ENCODE results near the gene VANGL1. TPM values are rescaled to one million over a fixed set of nuclear protein-coding genes. Genes with fewer than 3 reads are reported as not detected.

VANGL1 gene
- total RNA-seq, 1 experiment from 2014 or later = 32.4 TPM

DNA sequence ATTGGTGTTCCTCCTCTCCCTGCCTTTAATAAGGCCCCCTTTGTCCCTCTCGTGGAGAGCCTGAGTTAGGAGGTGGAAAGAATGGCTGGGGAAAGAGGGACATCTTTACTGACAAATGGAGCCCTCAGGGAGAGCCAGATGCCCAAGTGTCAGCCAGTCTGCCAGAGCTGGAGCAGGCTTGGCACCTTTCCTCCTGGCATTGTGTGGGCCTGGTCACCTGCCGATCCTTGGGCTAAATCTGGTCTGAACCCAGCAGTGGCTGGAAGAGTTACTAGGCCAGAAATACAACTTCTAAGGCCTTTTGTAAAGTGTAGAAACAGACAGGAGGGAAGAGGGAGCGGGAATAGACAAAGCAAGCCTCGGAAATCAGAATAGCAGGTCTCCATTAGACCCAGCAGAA lies 24.9 kb downstream of the VANGL1 start:
- DNase-seq (ENCODE audit: low read depth) = no peak

DNA sequence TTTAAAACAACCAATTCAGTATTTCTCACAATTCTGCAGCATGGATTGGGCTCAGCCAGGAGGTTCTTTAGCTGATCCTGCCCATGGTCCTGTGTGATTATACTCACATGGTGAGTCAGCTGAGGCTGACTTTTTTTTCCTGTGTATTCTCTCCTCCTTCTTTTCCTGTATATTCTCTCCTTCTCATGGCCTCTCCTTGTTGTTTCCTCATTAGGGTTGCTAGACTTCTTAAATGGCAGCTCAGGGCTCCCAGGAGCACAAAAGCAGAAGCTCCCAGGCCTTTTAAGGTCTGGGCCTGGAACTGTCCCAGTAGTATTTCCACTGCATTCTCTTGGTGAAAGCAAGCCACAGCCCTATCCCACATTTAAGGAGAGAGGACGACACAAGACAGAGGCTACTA lies 26.8 kb downstream of the VANGL1 start:
- DNase-seq (ENCODE audit: low read depth) = peak; percentile 82

DNA sequence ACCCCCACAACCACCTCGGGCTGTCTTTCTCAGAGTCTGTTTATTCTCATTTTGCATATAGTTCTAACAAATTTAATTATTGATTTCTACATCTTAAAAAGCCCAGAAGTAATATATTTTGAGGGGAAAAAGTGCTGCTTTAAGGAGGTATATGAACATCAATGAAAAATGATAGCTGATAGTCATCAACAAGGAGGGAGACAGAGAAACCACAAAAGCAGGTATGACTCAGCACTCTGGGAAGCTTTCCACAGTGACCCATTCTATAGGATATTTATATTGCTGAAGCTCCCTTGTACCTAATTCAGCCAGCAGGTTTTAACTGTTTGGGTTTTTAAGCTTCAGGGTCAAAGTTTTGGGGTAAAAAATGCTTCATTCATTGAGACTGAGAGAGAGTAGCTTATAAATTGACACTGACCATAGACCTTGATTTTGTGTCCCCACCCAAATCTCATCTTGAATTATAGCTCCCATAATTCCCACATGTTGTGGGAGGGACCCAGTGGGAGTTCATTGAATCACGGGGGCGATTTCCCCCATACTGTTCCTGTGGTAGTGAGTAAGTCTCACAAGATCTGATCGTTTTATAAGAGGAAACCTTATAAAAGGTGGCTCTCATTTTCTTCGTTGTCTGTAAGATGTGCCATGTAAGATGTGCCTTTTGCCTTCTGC lies 27.4 kb downstream of the VANGL1 start:
- peak; percentile 95 for DNase-seq (ENCODE audit: low read depth)

DNA sequence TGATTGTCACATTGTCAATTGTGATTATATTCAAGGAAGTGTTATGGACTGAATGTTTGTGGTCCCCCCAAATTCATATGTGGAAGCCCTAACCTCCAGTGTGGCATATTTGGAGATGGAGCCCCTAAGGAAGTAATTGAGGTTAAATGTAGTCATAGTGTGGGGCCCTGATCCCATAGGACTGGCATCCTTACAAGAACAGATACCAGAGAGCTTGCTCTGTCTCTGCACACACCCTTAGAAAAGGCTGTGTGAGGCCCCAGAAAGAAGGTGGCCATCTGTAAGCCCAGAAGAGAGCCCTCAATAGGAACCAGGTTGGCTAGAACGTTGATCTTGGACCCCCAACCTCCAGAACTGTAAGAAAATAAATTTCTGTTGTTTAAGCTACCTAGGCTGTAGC lies 28.1 kb downstream of the VANGL1 start:
- DNase-seq (ENCODE audit: low read depth) = no peak

DNA sequence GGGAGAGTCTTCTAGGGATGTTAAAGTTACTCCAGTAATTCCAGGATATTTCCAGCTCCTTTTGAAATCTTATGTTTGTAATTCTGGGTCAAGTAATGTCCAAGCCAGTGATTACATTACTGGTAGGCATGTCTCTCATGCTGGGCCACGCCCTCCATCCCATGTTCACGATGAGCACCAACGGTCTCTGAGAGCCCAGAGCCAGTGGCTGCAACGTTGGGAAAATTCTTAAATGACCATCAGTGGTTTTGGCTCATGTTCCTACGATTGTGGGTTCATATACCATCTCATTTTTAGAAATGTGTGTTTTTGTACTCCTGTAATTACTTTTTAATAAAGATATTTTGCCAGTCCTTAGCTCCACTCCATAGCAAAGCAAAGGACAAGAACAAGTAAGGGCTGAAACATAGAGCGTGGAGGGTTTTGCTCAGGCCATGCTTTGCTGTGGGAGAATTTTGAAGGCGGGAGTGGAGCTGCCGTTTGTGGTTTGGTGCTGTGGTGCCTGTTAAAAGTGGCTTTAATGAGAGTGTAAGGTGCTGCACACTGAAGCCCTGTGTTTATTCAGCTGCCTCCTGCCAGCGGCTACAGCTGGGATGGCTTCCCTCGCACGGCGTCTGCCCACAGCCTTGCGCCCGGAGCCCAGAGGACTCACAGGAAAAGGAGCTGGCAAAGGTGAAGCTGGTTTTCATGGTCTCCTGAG lies 28.9 kb downstream of the VANGL1 start:
- peak; percentile 63 for DNase-seq (ENCODE audit: low read depth)

DNA sequence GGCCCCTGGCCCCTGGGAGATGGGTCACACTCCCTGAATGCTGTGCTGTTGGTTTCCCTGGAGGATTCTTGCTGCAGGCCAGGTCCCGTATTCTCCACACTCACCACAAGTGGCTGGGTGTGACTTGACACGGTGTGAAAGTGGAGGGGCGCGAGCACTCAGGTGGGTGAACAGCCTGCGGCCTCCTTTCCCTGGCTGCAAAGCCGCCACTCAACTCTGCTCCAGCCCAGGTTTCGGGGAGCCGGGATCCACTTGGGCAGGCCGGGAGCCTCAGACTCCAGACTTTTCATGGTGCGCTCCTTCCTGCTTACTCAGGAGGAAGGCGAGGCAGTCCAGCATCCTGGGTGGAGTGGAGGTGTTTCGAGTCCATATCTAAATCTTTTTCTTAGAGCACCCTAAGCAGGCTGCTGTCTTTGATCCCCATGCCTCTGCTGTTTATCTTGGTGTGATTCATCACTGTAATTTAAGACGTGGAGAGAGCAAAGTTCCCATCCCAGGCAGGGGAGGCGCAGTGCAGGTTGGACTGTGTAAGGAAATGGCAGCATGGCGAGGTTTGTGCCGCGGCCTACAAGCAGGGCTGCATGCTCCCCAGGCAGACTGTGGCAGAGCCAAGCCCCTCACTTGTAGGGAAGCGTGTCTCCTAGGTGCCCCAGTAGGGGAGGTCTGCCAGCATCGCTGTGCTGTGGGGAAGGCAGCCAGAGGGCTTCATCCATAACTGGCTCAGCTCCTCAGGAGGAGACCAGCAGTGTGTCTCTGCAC lies 29.6 kb downstream of the VANGL1 start:
- DNase-seq (ENCODE audit: low read depth) = peak; percentile 81

DNA sequence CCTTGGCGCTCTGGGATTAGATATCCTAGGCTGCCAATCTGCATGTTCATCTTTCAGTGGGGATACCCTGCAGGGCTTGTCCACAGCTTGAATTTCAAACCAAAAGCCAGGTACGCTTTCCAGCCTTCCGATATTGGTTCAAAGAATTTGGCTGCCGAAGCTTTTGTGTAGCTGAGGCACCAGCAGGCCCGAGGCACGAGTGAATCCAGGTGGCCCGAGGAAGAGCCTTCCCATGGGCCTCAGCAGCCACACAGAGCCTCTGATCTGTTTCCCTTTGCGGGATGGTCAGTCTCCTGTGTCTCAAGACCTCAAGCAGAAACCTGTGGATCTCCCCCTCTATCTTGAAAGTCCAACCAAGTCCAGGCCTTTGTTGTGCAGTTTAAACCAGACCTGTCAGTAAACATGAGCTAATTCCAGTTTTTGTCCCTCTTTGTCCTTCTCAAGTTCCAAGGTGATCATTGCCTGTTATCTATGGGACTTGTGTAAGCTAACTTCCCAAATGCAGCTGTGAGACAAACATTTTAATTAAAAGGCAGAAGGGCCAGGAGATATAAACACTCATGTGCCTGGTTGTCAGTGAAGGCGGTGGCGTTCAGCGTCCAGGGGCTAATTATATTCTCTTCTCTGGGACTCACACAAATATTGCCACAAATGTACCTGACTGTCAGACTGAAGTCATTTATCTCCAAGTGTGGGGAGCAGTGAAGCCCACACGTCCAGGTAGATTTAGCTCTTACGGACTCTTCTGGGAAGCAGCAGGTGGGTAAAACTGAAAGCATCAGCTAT lies 30.6 kb downstream of the VANGL1 start:
- no peak for DNase-seq (ENCODE audit: low read depth)

DNA sequence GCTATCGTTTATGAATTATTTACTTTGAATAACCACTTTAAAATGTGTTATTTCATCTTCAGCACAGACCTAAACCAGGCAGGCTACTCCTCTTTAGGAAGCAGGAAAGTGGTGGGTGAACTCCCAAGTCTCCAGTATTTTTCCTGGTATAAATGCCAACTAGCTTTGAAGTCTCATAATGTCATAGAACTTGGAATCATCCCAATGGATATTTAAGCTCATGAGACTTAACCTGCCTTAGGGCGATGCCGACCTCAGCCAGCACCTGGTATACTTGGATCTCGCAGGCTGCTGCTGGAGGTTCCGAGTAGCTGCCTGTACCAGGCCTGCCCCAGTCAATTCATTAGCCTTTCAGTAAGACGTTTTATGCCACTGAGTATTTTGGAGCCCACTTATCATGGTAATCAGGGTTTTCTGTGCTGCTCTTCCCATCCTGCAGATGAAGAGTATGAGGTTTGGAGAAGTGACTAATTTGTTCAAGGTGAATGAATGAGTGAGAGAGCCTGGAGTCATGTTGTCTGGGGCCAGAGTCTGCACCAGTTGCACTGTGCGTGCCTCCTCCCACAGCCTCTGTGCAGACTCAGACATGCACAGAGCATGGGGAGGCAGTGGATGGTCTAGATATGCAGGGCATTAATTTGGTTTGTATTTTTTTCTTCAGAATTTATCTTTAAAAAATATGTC lies 34.9 kb downstream of the VANGL1 start:
- DNase-seq (ENCODE audit: low read depth) = no peak

DNA sequence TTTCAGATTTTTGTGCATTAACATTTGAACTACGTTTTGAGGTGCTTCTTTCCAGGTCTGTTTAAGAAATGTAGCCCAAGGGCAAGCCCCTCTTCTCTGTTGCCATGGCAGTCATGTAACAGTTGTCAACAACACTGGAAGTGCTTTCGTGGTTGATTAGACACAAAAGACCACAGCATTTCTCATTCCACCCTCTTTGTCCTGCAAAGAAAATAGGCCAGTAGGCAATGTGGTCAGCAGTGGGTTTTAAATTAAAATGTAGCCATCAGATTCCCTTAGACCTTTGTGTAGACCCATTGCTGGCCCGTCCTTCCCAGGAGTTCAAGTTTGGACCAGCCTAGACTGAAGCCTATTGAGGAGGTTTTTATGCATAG lies 35.4 kb downstream of the VANGL1 start:
- peak; percentile 41 for DNase-seq (ENCODE audit: low read depth)

DNA sequence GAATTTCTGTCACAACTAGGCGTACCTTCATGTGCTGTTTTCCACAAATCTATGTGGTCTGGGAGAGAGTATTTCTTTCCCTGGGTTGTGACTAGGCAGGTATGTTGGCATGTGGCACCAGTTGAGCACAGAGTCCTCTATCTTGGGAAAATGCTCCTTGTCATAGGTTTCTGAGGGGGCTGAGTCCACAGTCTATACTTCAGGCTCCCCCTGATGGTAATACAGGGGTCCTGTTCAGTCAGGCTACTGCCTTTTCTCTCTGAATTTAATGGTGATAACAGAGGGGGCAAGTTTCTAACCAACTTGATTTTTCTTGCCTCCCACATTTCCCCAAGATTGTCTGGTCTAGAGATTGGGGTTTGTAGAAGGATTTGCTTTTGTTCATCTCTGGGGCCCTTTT lies 35.8 kb downstream of the VANGL1 start:
- DNase-seq (ENCODE audit: low read depth) = no peak

DNA sequence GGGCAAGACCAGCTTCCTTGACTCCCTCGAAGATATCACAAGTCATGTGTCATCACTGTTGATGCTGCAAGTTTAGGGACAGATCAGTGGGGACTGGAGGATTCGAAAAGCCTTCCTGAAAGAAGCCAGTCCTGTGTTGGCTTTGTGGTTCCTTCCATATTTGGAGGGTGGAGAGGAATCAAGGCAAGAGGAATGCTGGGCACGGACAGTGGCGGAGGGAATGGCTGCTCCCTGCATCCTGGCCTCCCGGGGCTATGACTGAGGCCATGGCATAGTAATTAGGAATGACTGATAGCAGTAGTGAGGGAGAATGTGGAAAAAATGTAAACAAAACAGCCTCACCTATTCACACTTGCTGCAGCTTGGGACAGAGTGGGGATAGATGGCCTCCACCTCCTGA lies 36.4 kb downstream of the VANGL1 start:
- no peak for DNase-seq (ENCODE audit: low read depth)

DNA sequence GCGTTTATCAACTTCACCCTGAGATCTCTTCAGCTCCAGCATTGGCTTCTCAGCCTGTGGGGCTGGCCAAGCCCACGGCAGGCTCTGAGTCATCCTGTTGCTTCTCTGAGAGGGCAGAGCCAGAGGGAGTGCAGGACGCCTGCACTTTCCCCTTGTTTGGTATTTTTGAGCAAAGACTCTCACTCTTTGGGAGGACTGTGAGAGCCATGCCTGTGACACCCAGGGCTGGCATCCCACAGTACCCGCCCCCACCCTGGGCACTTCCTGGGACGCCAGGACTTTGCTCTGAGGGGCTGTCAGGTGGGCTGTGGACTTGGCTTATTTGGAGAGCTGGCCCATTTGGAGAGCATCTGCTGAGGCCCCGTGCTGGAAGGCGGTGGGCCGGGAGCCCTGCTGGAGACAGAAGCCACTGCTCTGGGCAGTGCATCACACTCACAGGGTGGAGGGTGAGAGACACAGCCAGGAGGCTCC lies 37.4 kb downstream of the VANGL1 start:
- peak; percentile 68 for DNase-seq (ENCODE audit: low read depth)

DNA sequence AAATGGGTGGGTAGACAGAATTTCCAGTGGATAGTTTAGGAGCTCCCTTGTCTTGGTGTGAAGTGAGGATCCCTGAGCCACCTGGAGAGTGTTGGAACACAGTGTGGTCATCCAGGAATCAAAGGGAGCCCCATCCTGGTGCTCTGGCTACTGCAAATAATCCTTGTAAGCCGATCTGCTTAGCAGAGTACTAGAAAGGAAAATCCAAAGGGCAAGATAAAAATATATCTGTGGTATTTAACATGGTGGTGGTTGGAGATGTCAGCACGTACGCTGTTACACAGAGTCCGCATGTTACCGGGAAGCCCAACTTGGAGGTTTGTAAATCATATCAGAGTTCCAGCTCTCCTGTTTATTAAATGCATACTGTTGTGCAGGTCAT lies 39.0 kb downstream of the VANGL1 start:
- DNase-seq (ENCODE audit: low read depth) = no peak

DNA sequence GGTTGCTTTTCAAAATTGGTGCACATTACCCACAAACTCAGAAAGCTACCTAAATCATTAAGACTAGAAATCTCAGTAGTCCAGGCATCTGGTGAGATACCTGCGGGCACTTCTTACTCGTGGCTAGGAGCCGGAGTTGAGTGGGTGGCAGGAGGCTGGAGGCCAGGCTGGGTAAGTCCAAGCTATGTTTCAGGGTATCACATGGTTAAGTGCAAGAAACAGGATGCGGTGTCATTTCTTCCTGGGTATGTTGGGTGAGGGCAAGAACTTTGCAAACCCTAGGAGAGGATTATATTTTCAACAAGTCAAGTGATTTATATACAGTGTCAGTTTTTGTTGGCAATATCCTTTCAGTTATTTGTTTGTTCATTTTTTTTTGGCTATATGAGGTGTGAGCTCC lies 41.0 kb downstream of the VANGL1 start:
- no peak for DNase-seq (ENCODE audit: low read depth)

DNA sequence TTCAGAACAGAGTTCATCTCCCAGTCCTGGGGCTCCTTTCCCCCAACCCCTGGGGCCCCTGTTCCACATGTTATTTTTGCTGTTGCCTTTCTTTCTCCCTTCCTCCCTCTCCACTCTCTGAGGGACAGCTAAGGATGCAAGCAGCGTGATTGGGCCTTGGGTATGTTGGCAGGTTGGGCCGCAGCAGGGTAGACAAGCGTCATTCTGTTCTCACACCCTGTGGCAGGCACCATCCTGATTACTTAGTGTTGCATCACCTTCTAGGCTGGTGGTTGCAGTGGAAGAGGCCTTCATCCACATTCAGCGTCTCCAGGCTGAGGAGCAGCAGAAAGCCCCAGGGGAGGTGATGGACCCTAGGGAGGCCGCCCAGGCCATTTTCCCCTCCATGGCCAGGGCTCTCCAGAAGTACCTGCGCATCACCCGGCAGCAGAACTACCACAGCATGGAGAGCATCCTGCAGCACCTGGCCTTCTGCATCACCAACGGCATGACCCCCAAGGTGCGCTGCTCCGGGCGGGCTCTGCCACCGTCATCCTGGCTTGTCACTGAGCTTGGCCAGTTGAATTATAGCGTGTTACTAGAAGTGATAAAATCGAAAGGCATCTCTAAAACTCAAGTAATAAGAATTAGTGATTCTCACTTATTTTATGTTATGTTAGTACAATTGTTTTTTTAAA lies 43.4 kb downstream of the VANGL1 start:
- DNase-seq (ENCODE audit: low read depth) = no peak

DNA sequence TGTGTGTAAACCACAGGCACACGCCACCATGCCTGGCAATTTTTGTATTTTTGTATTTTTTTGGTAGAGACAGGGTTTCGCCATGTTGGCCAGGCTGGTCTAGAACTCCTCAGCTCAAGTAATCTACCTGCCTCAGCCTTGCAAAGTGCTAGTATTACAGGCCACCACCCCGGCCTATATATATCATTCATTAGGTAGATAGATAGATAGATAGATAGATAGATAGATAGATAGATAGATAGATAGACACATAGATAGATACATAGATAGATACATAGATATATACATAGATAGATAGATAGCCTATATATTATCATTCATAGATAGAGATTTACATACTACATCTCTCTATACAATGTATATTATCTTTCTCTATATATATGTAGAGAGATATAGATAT lies 46.0 kb downstream of the VANGL1 start:
- no peak for DNase-seq (ENCODE audit: low read depth)

DNA sequence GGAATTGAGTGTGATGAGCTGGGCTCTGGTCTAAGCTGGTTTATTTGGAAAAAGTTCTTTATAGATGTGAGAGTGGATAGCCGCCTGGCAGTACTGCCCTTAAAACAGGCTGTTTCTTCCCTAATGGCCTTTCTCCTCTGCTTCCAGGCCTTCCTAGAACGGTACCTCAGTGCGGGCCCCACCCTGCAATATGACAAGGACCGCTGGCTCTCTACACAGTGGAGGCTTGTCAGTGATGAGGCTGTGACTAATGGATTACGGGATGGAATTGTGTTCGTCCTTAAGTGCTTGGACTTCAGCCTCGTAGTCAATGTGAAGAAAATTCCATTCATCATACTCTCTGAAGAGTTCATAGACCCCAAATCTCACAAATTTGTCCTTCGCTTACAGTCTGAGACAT lies 49.2 kb downstream of the VANGL1 start:
- DNase-seq (ENCODE audit: low read depth) = no peak

DNA sequence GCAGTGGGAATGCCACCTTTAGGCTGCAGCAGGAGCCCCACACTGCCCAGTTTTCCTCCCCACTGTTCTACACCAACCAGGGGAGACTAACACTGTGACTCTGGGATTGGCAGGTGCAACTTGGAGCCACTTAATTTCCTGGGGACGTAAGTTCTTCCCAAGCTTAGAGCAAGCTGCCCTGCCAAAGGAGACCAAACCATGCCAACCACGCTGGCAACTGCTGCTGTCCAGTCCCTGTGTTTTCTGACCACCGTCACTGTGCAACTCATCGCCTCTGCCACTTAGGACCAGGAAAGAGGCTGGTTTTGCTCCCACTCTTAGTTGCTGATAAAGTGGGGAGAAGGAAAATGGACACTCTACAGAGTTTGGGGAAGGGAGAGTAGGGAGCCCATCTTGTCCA lies 50.5 kb downstream of the VANGL1 start:
- no peak for DNase-seq (ENCODE audit: low read depth)

DNA sequence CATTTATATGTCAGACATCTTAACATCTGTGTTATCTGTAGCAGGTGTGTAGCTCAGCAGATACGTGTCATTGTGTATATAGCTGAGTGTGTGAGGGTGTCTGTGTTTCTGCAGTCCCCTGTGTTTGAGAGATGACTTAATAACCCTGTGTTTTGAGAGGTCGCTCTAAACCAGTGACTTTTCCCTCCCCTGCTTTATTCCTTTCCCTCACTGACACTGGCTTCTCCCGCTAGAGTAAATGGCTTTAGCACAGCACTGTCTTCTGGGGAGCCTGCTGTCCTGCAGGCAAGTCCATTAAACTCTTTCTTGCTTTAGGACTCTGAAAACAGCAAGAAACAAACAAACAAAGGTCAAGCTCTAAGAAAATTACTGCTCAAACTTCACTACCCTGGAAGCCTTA lies 53.0 kb downstream of the VANGL1 start:
- DNase-seq (ENCODE audit: low read depth) = no peak

DNA sequence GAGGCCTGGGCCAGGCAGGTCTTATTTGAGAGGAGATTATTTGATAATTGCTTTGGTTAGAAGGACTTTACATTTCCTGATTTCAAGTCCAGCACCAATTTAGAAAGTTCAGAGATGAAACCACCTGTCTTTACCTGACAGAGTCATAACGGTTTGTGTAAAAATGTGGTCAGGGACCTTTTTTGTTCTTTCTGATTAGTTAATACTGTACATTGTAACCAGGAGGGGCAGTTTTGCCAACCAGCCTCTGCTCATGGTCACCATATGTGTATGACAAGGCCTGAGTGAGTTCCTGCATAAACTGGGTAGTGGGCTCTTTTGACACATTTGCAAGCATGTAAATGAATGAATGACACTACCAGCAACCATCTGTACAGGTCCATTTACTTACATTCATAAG lies 55.8 kb downstream of the VANGL1 start:
- DNase-seq (ENCODE audit: low read depth) = no peak

DNA sequence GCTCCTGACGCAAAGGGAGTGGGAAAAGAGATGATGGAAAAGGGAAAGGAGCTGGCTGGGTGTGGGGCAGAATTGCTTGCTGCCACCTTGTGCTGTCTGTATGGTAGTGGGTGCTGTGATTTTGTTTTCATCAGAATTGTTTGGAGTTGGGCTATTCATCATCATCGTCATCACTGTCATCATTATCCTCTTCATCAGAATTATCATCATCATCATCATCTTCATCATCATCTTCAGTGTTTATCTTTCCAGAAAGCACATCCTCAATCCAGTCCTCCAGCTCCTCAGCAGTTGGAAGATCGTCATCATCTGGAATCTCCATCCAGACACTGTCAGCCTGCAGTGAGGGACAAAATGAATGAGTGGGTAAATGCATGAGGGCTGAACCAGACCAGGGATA lies 59.3 kb downstream of the VANGL1 start:
- DNase-seq (ENCODE audit: low read depth) = no peak
